ENCODE data around the gene HRK.

The HRK gene

GRCh38 chr12:116864371-116865160 lies 16.7 kb downstream of the HRK start:
- DNase-seq: no peak

- DNase-seq: no peak
These were observed 17.9 kb downstream of the HRK start for GRCh38 chr12:116863275-116863767.

- no peak for DNase-seq
These were observed 19.1 kb downstream of the HRK start for GRCh38 chr12:116862167-116862566.

GRCh38 chr12:116861320-116861719 lies 19.9 kb downstream of the HRK start:
- DNase-seq: no peak

- DNase-seq: no peak
These were observed 21.0 kb downstream of the HRK start for GRCh38 chr12:116860263-116860662.

- no peak for DNase-seq
These were observed 22.2 kb downstream of the HRK start for GRCh38 chr12:116859079-116859478.

GRCh38 chr12:116856729-116857128 lies 24.5 kb downstream of the HRK start:
- DNase-seq: no peak

GRCh38 chr12:116855744-116856470 lies 25.3 kb downstream of the HRK start:
- DNase-seq: no peak

GRCh38 chr12:116853507-116853906 lies 27.7 kb downstream of the HRK start:
- DNase-seq: no peak

- DNase-seq: no peak
These were observed 28.9 kb downstream of the HRK start for GRCh38 chr12:116852303-116852702.

GRCh38 chr12:116849216-116849615 lies 32.0 kb downstream of the HRK start:
- no peak for DNase-seq

- DNase-seq: no peak
These were observed 38.2 kb downstream of the HRK start for GRCh38 chr12:116843085-116843484.

GRCh38 chr12:116839287-116839830 lies 41.9 kb downstream of the HRK start:
- no peak for DNase-seq

- no peak for DNase-seq
These were observed 42.9 kb downstream of the HRK start for GRCh38 chr12:116838365-116838764.

- no peak for DNase-seq
These were observed 44.1 kb downstream of the HRK start for GRCh38 chr12:116837097-116837496.

- DNase-seq: no peak
These were observed 45.8 kb downstream of the HRK start for GRCh38 chr12:116835484-116835883.

- no peak for DNase-seq
These were observed 47.8 kb downstream of the HRK start for GRCh38 chr12:116833474-116833873.

GRCh38 chr12:116832353-116832752 lies 48.9 kb downstream of the HRK start:
- no peak for DNase-seq

GRCh38 chr12:116827432-116827831 lies 53.8 kb downstream of the HRK start:
- DNase-seq: no peak

- DNase-seq: no peak
These were observed 60.0 kb downstream of the HRK start for GRCh38 chr12:116821291-116821690.

GRCh38 chr12:116820064-116820656 lies 61.1 kb downstream of the HRK start:
- DNase-seq: no peak

- peak; percentile 92 for DNase-seq
These were observed 62.1 kb downstream of the HRK start for GRCh38 chr12:116818948-116819832.

Data from hematopoietic multipotent progenitor cell treated with erythropoietin and hydrocortisone succinate and interleukin-3 and kit ligand, for 4 days (in vitro differentiated cells).